HG03457 (cell line): Measurements from ENCODE around the gene DLGAP4.

Source experiments
- ATAC-seq: cut with Tn5 transposase; IDR thresholded peaks from one replicate; pipeline ENCODE4 v1.9.1; 2021; ENCODE audit warnings: moderate number of reproducible peaks; ENCODE audit not compliant: unreplicated experiment

Gene DLGAP4

DNA sequence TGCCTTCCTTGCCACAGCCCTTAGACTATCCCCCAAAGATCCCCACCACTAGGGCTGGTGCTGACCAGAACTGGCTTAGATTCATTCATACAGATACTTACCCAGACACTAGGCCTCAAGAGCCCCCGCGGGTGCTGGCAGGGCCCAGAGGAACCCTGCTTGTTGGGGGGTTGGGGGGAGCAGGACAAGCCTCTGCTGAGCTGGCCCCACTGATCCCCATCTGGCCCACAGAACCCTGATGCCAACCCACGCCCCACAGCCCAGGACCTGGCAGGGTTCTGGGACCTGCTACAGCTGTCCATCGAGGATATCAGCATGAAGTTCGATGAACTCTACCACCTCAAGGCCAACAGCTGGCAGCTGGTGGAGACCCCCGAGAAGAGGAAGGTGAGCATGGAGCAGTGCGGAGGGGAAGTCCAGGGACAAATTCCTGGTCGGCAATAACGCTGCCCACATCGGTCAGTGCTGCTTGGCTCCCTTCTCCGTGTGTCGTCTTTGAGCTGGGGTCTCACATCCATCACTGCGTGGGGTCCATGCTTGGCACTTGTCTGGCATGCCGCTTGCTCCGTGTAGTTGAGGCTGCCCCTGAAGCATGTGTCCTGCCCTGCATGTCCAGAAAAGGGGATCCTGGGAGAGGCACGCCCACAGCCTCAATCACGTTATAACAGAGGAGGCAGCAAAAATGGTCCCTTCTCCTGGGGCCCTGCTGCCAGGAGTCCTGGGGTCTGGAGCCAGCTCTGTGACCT is 219.7 kb downstream of the DLGAP4 start:
- ATAC-seq, result no peak

DNA sequence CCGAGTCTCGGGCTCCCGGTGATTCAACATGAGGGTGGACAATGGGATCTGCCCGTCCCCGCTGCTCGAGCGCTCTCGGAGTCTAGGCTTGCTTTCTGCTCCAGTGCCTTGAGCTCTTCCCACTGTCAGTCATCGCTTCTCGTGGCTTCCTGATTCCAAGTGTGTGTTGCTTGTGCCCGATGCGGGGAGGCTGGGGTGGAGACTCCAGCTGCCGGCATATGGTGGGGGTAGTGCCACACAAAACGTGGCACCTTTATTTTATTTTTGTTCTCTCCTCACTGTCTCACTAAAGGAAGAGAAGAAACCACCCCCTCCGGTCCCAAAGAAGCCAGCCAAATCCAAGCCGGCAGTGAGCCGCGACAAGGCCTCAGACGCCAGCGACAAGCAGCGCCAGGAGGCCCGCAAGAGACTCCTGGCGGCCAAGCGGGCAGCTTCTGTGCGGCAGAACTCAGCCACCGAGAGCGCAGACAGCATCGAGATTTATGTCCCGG is 220.4 kb downstream of the DLGAP4 start:
- ATAC-seq, result no peak

GRCh38 chr20:36527331-36528125 is 221.4 kb downstream of the DLGAP4 start:
- ATAC-seq, result no peak

GRCh38 chr20:36528176-36528874 is 222.2 kb downstream of the DLGAP4 start:
- ATAC-seq, result no peak

DNA sequence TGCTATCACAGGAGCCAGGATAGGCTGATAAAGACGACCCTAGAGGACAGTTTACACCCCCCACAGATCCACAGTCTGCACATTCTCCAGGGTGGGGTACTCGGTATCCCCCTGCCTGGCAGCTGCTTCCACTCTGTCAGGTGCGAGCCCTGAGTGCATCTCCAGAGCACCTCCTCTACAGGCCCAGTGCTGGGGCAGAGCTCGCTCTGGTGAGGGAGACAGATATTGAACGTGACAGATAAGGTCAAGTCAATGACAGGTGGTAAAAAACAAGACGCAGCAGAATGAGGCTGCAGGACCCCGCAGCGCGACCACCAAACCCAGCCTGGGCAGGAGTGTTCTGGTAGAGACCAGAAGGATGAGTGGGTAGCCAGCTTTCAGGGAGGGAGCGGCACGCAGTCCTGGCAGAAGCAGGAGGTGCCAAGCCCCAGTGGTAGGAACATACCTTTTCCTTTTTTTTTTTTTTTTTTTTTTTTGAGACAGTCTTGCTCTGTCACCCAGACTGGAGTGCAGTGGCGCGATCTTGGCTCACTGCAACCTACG is 222.8 kb downstream of the DLGAP4 start:
- ATAC-seq, result no peak

DNA sequence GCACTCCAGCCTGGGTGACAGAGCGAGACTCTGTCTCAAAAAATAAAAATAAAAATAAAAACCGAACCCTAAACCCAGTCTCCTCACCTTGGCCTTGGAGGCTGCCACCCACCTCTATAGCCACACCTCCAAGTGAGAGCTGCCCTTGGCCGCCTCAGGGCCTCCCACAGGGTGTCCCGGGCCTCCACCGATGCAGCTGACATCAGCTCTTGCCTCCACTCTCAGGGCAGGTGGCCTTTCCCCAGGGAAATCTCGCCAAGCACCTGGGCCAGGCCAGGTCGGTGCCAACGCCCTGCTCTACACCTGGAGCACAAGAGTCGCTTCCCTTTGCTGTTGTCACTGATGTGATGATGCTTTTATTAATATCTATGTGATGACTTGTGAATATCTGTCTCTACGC is 226.2 kb downstream of the DLGAP4 start:
- no peak for ATAC-seq

DNA sequence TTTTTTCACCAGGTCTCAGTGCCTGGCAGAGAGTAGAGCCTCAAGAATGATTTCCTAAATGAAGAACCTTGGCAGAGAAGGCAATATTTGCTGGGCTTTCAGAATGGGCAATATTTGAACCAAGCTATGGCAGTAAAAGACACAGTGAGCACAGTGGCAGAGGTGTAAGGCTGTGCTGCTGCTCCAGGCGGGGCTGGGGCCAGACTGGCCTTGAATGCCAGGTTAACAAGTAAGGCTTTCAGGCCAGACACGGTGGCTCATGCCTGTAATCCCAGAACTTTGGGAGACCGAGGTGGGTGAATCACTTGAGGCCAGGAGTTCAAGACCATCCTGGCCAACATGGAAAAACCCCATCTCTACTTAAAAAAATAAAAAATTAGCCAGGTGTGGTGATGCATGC is 226.7 kb downstream of the DLGAP4 start:
- no peak for ATAC-seq

- ATAC-seq, result no peak
Measured at GRCh38 chr20:36538026-36538722, 232.0 kb downstream of the DLGAP4 start.

DNA sequence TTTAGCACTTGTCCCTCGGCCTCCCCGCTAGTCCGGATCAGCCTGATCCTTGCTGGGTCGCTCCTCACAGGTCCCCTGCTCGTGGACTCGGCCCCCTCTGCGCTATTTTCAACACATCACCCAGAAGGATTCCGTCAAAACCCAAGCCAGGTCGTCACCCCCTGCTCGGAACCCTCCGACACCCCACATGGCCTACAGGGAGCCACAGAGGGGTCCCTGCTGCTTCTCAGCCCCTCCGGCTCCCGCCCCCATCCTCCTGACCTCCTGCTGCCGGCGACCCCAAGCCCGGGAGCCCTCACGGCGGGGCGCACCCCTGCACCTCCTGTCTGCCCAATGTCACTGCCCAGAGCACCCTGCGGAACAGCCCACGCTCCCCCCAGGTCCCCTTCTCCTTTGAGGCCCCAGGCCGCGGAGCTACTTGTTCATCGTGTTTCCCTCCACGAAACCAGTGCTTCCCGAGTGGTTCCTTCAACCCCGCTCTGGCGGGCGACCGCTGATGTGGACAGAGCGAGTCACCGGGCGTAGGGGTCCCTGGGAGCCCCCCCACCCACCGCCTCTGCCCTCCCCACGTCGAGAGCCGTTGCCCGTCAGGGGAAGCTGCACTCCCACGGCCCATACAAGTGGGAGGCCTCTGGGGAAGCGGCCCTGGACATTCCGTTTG is 234.5 kb downstream of the DLGAP4 start:
- ATAC-seq, result no peak

DNA sequence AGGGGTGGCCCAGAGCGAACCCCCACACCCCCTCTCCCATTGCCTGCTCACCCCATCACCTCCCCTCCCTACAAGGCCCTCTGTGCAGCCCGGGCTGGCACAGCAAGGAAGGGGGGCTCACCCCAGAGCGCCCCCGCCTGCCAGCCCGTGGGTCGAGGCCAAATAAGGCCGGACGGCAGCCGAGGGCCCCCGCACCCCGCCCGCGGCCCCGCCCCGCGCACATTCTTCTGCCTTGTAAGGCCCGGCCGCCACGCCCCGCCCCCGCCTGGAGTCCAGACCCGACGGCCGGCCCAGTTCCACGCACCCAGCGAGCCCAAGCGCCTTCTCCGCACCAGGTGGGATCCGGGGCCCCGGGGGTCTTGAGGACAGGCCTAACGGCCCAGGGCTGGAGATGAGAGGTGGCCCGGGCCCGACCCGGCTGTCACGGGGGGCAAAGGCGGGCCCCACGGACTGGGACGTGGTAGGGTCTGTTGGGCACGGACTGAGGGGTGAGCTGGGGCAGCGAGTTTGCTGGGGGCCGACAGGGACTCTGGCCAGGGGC is 235.2 kb downstream of the DLGAP4 start, which contains the start of gene MYL9:
Gene MYL9 (plus strand): TSS at position 293 of the 541 bp plus-strand sequence. CDS start 3,366 bp downstream, outside the sequence.
- ATAC-seq, result no peak

- no peak for ATAC-seq
Measured at GRCh38 chr20:36541768-36542488, 235.8 kb downstream of the DLGAP4 start.

- ATAC-seq, result no peak
Measured at GRCh38 chr20:36542516-36543183, 236.5 kb downstream of the DLGAP4 start.

- ATAC-seq, result no peak
Measured at GRCh38 chr20:36543184-36544133, 237.3 kb downstream of the DLGAP4 start.

DNA sequence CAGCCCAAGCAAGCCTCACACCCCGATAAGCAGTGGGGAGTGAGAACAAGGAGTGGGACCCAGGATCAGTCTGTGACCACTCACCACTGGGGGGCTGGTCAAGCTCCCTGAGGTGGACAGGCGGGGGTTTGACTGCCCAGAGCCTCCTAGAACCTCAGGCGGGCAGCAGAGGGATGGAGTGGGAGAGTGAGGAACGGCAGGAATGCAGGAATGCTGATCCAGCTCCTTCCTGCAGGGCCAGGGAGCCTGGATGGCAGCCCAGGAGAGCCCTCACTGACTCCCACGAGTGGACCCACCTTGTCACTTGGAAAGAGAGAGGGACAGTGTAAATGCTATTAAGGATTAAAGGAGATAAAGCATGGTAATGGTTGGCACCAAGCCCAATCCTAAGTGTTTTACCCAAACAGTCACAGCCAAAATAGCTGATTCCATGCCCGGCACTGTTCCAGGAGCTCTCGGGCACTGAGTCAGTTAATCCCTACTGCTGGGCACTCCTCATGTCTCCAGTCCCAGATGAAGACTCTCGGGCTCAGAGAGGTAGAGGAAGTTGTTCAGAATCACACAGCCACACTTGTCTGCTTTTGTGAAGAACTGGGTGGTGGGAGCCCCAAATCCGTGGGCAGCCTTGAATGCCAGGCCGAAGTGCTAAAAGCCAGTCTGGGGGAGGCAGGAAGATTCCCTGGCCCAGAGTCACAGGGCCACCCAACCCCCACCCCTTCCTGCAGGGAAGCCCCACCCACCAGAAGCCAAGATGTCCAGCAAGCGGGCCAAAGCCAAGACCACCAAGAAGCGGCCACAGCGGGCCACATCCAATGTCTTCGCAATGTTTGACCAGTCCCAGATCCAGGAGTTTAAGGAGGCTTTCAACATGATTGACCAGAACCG is 238.2 kb downstream of the DLGAP4 start:
- no peak for ATAC-seq

- no peak for ATAC-seq
Measured at GRCh38 chr20:36546111-36546736, 240.1 kb downstream of the DLGAP4 start.
